Dermis lymphatic vessel endothelial cell (primary cell): ENCODE data around the gene PPM1M. TPM values are rescaled to one million over a fixed set of nuclear protein-coding genes. Genes with fewer than 3 reads are reported as not detected.

Experiments used
- total RNA-seq: library from RNA; depleted of rRNA; stranded (reverse); fragments of >200 nt; gene quantifications from 2 replicates; pipeline ENCODE4 v1.2.1, GENCODE V29; 2014

Gene PPM1M, protein sequence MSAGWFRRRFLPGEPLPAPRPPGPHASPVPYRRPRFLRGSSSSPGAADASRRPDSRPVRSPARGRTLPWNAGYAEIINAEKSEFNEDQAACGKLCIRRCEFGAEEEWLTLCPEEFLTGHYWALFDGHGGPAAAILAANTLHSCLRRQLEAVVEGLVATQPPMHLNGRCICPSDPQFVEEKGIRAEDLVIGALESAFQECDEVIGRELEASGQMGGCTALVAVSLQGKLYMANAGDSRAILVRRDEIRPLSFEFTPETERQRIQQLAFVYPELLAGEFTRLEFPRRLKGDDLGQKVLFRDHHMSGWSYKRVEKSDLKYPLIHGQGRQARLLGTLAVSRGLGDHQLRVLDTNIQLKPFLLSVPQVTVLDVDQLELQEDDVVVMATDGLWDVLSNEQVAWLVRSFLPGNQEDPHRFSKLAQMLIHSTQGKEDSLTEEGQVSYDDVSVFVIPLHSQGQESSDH
- 13.0 and 16.6 TPM in 2 replicates for total RNA-seq

DNA sequence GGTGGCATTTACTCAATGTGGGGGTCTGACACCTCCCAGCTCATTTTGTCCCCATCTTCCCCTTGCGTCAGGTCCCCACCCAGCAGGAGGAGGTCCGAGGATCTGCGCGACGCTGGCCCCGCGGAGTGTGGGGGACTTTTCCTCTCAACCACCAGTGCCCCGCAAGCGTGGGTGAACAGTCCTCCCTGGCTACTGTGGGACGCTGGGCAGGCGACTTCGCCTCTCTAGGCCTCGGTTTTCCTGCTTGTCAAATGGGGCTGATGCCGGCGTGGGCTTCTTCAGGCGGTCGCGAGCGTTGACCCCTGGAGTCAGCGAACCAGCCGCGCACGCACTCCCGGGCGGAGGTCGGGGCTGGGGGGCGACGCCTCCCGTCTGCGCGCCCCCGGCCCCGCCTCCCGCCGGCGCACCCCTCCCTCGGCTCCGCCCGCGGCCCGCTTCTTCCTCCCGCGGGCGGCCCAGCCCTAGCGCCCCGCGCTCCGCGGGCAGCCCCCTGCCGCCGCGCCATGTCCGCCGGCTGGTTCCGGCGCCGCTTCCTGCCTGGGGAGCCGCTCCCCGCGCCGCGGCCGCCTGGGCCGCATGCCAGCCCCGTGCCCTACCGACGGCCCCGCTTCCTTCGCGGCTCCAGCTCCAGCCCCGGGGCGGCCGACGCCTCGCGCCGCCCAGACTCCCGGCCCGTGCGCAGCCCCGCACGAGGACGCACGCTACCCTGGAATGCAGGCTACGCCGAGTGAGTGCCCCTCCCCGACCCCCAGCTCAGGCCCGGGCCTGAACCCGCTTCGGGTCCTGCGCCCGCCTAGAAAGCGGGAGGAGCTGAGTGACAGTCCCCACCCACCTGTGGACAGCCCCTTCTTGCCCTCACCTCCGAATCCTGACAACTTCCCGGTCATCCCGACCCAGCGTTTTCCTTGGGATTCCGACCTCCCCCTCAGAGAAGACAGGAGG lies at the start of gene PPM1M:
Gene PPM1M (plus strand): TSS at position 438 of the 942 bp plus-strand sequence. CDS start 66 bp downstream, at position 504.

DNA sequence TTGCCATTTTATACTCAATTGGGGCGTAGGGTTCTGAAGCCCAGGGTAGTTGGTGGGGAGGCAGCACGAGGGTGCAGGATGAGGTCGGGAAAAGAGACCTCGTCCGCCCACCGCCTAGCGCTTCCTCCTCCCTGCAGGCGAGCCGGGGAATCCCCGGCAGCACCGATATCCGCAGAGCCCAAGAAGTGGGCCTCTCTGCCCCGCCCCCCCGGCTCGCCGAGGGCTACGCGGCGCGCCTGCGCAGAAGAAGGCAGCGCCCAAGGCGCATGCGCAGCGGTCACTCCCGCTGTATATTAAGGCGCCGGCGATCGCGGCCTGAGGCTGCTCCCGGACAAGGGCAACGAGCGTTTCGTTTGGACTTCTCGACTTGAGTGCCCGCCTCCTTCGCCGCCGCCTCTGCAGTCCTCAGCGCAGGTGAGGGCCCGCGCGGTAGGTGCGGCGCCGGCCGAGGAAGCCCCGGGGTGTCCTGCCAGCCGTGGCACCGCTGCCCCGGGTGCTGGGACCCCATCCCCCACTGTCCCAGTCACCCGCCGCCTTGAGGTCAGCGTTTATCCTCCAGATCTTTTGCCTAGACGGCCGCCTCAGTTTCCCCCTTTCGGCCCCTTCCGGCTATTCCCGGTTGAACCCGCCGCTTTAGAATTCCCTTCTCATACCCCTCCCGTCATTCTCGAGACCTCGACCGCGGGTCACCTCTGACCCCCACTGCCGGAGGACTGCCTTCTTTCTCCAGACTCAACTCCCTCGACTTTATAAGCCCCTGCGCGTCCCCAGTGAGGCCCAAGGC lies 47.5 kb upstream of the PPM1M start, which contains the start of gene ALAS1:
Gene ALAS1 (plus strand): TSS at position 319 of the 784 bp plus-strand sequence. CDS start 1,082 bp downstream, outside the sequence.

DNA sequence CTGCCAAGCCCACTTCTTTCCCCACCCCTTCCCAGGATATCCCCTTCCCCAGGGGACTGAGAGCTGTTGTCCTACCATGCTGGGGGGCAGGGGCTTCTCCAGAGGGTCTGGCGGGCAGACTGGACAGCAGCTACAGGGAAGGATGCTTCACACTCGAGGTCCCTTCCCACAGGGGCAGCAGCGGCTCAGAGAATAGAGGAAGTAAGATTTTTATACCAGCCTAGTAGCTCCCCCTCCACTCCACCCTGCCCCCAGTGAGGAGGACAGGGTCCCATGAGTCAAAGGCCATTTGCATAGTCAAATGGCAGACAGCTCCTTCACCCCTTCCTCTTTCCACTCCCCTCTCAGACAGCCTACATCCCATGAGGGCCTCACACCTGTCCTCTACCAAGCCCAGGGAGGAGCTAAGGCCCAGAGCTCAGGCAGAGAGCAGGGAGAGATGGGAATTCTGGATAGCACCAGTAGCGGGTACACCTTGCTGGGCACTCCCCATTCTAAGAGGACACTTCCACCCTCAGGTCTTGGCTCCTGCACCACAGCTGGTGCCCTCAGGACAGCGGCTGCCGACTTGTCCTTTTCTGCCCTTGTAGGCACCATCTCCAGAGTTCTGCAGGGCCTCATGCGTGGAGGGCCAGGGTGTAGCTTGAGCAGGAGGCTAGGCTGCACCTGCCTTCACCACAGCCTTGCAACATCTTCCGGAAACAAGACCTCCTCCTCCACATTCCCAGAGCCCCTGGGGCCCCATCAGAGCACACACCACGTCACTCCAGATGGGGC lies 19.9 kb upstream of the PPM1M start, which contains the start of gene TLR9:
Gene TLR9 (minus strand): TSS at position 194 of the 777 bp plus-strand sequence. CDS start 116 bp downstream, at position 78.

DNA sequence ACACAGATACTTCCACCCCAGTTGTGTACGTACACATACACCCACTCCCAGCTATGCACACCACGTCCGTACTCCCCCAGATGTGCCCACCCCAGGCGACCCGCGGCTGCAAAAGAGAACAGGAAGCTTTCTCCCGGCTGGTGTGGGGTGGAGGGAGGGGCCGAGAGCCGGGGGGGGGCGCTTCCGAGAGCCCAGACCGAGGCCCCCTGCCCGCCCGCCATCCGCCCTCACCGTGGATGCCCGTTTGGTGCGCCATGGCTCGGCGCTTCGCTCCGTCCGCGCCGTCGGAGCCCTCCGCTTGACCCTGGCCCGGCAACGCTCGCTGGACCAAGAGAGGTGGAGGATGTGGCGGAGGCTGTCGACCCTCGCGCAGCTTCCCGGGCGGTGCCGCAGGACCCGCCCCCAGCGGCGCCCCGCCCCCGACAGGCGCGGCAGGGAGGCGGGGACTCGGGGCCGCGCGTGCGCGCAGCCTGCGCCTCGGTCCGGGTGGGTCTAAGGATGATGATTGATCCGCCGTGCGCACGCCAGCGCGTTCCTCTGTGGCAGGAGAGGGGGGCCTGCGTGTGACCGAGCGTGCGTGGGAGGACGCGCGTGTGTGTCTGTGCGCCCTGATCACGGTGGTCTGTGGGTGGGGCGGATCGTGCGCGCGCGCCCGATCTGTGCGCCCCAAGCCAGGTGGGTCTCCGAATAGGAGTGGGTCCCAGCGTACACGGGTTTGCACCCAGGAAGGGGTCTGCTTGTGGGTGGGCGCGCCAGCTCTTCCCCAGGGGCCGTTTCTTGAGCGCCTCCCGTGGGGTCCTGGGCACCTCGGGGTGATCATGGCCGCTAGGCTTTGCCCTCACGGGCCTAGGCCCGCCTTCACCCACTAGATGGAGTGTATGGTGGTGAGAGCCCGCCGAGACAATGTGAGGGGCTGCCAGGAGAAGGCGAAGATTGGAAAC lies 6.5 kb upstream of the PPM1M start, which contains the start of gene TWF2:
Gene TWF2 (minus strand): TSS at position 398 of the 941 bp plus-strand sequence. CDS start 142 bp downstream, at position 256.

DNA sequence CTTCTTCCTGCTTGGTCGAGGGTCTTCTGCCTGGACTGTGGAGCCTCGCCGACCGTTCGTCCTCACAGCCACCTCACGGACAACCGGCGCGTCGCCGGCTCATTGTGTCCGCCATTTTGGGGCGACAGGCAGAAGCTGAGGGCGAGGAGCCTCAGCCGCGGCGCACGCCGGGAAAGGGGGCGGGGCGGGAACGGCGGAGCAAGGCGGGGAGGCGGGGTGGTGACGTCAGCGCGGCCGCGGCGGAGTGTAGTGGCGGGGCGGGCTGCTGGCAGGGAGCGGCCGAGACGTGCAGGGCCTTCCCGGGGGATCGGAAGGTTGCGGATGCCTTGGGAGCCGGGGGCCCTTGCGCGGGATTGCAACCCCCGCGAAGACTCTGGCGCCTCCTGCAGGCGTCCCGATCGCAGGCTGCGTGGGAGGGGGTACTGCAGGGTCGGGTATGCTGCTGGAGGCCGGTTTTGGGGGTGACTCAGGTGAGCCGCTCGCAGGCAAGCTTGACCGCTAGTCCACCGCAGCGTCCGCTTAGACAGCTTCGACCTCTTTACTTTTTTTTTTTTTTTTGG lies 33.0 kb downstream of the PPM1M start, which contains the start of gene WDR82:
Gene WDR82 (minus strand): TSS at position 140 of the 560 bp plus-strand sequence. CDS start 288 bp downstream, outside the sequence.

Other genes with a start within 250 kb of the PPM1M start
- gene RPL29, start 249.9 kb upstream of the PPM1M start, total RNA-seq: 1,174 and 1,234 TPM in 2 replicates
- 8.1 and 8.3 TPM in 2 replicates for gene DUSP7, start 189.2 kb upstream of the PPM1M start, total RNA-seq
- gene POC1A, start 91.3 kb upstream of the PPM1M start, total RNA-seq: 3.4 and 3.8 TPM in 2 replicates
- 37.6 and 37.9 TPM in 2 replicates for gene ALAS1, start 47.6 kb upstream of the PPM1M start, total RNA-seq
- not detected in 2 replicates for gene TLR9, start 20.1 kb upstream of the PPM1M start, total RNA-seq
- gene TWF2, start 6.6 kb upstream of the PPM1M start, total RNA-seq: 93.5 and 125 TPM in 2 replicates
- 77.4 and 96.0 TPM in 2 replicates for gene WDR82, start 32.9 kb downstream of the PPM1M start, total RNA-seq
- gene GLYCTK, start 42.1 kb downstream of the PPM1M start, total RNA-seq: 24.4 and 29.6 TPM in 2 replicates
- gene DNAH1, start 70.6 kb downstream of the PPM1M start, total RNA-seq: 2.1 and 2.2 TPM in 2 replicates
- 68.8 and 69.4 TPM in 2 replicates for gene BAP1, start 164.2 kb downstream of the PPM1M start, total RNA-seq
- gene PHF7, start 164.9 kb downstream of the PPM1M start, total RNA-seq: 4.7 and 5.0 TPM in 2 replicates
- 34.9 and 59.4 TPM in 2 replicates for gene SEMA3G, start 199.3 kb downstream of the PPM1M start, total RNA-seq
- gene TNNC1, start 208.3 kb downstream of the PPM1M start, total RNA-seq: not detected in 2 replicates
- gene NISCH, start 209.8 kb downstream of the PPM1M start, total RNA-seq: 31.1 and 44.2 TPM in 2 replicates
- gene STAB1, start 249.6 kb downstream of the PPM1M start, total RNA-seq: 199 and 423 TPM in 2 replicates